ENCODE measurements around the gene RPL27A. TPM values are rescaled to one million over a fixed set of nuclear protein-coding genes. Genes with fewer than 3 reads are reported as not detected.

RPL27A gene
- total RNA-seq, 4 donors from 2014 or later = 635 to 791 (median 757) TPM

DNA sequence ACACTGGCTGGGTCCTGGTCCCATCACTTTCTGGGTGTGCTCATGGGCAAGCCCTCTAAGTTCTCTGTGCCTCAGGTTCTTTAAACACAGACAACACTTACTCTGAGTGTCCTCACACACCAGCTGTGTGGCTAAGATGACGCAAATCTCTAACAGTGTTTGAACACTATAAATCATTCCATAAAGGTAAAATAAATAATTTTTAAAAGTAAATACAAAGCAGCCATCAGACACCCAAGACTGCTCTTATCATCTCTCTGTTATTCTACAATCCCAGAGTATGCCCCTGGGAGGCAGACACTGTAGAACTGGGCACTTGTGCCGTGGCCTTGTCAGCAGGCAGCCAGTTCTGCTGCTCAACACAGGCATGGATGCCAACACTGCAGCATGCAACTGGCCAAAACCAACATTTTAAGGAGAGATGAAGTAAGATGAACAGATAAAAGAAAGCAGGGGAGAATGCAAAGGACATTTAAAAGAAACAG, 56.8 kb downstream of the RPL27A start:
- TF ChIP-seq, protein P1, sequence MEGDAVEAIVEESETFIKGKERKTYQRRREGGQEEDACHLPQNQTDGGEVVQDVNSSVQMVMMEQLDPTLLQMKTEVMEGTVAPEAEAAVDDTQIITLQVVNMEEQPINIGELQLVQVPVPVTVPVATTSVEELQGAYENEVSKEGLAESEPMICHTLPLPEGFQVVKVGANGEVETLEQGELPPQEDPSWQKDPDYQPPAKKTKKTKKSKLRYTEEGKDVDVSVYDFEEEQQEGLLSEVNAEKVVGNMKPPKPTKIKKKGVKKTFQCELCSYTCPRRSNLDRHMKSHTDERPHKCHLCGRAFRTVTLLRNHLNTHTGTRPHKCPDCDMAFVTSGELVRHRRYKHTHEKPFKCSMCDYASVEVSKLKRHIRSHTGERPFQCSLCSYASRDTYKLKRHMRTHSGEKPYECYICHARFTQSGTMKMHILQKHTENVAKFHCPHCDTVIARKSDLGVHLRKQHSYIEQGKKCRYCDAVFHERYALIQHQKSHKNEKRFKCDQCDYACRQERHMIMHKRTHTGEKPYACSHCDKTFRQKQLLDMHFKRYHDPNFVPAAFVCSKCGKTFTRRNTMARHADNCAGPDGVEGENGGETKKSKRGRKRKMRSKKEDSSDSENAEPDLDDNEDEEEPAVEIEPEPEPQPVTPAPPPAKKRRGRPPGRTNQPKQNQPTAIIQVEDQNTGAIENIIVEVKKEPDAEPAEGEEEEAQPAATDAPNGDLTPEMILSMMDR (IDR thresholded peaks at IDR 0.05) = no peak
- ATAC-seq (ENCODE audit: low FRiP score) = no peak
- DNase-seq (ENCODE audit: low spot score) = no peak

Small RNAs within 50 kb of the gene (small RNA-seq; reads per million reads assigned to genes)
- gene SNORA3A (not detected), gene SNORA3B (4.5 reads per million, percentile 74 among the genes with 10 or more reads in this experiment)

Other genes starting within 250 kb of the RPL27A start
- gene STK33, start 88.6 kb upstream of the RPL27A start, total RNA-seq = 1 to 10 TPM in 3 of 4 donors, under 1 TPM in 1; 0.96 to 3.2 (median 1.9) TPM
- 10 to 100 TPM in 1 of 4 donors, 1 to 10 TPM in 3; 3.7 to 11.3 (median 5.1) TPM for gene TRIM66, start 127 bp upstream of the RPL27A start, total RNA-seq
- 10 to 100 TPM; 13.1 to 32.0 (median 19.8) TPM for gene AKIP1, start 228.4 kb downstream of the RPL27A start, total RNA-seq

All from omental fat pad (tissue), 4 donors.